ENCODE measurements around the gene UPP2.

Gene UPP2

GRCh38 chr2:158101384-158101926, at the start of gene UPP2:
TSS of gene UPP2 (plus strand) at chr2:158101876. CDS start at chr2:158102064, 188 bp downstream.
- no peak for DNase-seq

DNA sequence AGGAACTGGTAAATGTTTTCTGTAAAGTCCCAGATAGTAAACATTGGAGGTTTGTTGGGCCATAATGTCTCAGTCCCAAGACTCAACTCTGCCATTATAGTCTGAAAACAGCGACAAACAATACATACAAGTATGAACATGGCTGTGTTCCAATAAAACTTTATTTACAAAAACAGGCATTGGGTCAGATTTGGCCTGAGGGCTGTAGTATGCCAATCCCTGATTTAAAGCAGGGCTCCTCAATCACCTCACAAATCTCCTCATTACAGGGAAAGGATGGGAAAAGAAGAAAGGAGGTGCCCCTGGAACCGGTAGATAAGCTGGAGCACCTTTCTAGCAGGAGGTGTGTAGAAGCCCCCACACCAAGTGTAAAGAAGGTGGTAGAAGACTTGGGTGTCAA, 48.9 kb upstream of the UPP2 start:
- DNase-seq, result no peak

GRCh38 chr2:158056875-158057274, 44.8 kb upstream of the UPP2 start:
- DNase-seq, result no peak

GRCh38 chr2:158060160-158060834, 41.4 kb upstream of the UPP2 start:
- no peak for DNase-seq

- no peak for DNase-seq
Measured at GRCh38 chr2:158060835-158061435, 40.7 kb upstream of the UPP2 start.

DNA sequence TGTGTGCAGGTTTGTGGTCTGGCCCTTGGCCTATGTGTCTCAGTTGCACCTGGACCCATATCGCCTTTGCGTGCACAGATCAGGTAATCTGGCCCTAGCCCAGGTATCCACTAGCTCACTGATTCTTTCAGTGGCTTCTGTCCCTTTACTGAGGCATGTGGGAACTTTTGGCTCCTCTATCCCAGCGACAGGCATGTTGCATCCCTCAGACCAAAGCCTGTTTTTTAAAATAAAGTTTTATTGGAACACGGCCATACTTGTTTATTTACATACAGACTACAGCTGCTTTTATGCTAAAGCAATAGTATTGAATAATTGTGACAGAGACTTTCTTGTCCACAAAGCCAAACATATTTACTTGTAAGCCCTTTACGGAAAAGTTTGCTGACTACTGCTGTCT, 39.9 kb upstream of the UPP2 start:
- DNase-seq, result no peak

DNA sequence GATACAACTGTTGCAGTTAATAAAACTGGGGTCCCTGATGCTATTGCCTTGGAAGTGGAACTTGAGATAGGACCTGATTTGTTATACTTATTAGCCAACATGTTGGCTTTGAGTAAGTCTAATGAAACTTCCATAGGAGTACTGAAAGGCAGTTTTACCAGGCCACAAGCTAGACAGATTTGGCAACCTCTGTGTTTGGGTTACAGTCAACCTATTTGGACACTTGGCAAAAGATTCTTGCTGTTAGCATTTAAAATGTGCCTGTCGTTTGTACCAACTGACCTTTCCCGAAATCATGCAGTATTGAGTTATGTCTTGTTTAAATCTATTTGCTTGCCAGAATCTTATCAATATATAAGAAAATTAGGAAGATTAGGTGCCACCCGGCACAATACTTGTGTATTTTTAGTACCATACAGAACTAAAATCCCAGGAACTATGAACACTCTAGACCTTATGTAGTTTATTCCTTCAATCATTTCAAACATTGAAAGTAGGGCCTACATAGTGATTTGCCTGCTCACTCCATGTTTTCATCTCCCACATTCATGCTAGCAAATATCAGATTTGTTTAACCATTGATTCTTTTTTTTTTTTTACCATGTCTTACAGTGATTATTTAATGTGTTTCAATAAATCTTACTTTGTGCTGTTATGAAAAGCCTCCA, 35.5 kb upstream of the UPP2 start:
- DNase-seq, result no peak

- DNase-seq, result no peak
Measured at GRCh38 chr2:158071018-158071417, 30.7 kb upstream of the UPP2 start.

DNA sequence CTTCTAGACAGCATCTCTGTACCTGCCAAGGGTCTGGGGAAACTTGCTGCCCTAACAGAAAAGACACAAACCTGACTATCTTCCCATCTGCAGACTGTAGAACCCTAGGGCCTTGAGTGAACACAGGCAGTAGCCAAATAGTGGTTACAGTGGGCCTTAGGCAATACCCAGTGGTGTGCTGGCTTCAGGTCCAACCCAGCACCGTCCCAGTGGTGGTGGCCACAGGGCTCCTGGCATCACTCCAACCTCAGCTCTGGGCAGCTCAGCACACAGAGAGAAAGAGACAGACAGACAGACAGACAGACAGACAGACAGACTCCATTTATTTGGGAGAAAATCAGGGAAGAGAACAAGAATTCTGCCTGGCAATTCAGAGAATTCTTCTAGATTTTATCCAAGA, 29.3 kb upstream of the UPP2 start:
- no peak for DNase-seq

GRCh38 chr2:158079672-158080071, 22.0 kb upstream of the UPP2 start:
- peak; percentile 11 to 35 for DNase-seq

GRCh38 chr2:158088093-158088492, 13.6 kb upstream of the UPP2 start:
- no peak for DNase-seq

DNA sequence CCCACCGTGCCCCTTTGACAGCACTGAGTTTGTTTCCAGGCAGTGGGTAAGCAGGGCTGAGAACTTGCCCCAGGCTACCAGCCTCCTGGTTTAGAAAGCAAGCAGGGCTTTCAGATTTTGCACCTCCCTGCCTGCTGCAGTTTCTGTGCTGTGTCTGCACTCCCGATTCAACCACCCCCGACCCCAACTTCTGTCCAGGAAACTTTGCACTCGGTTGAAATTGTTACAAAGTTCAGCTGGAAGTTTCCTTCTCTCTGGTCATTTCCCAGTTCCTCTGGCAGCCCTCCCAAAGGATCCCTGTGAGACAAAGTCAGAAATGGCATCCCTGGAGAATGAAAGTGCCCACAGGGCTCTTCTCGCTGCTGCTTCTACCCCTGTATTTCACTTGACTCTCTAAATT, 12.4 kb upstream of the UPP2 start:
- no peak for DNase-seq

DNA sequence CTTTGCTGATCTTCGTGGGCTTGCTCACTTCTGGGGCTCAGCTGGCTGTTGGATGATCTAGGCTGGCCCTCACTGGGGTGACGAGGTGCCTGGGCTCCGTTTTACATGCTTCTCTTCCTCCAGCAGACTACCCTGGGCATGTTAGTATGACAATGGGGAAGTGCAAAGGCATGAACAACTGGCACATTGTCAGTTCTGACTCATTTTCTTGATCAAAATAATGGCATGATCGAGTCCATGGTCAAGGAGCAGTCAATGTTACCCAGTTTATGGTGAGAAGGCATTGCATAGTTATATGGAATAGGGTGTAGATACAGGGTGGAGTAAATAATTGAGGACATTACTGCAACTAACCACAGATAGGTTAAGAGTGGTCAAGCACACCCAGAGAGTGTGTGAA, 10.0 kb upstream of the UPP2 start:
- no peak for DNase-seq

- no peak for DNase-seq
Measured at GRCh38 chr2:158094487-158095092, 7.1 kb upstream of the UPP2 start.

DNA sequence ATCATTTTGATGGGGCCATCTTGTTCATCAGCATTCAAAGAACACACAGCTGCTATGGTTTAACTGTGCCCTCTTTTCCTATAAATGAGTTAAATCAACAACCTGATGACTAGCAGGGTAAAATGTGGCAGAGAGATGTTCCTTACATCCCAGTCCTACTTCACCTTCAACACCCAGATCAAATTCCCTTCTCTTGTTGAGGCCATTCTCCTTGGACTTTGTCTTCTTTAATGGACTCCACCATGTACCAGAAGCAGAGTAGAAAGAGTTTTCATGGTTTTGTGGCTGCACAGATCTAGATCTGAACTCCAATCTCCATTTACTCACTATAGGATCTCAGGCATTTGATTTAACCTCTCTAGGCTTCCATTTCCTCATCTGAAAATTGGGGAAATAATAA, 6.4 kb upstream of the UPP2 start:
- no peak for DNase-seq

DNA sequence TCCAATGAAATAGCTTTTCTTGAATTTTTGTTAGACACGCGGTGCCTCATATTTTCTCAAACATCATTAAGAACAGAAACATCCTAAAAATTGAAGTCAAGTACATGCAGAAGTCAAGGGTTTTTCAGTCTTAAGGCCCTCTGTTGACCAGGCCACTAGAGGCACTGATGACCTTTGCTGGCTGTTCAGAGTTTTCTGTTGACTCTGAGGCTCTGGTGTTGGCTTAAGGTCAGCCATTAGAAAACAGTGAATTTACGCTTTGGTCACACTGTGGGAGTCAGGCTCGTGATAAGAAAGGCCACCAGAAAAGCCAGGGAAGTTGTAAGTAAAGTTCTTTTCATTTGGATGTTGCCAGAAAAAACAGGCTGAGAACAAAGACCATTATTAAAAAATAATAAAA, 5.8 kb upstream of the UPP2 start:
- no peak for DNase-seq

DNA sequence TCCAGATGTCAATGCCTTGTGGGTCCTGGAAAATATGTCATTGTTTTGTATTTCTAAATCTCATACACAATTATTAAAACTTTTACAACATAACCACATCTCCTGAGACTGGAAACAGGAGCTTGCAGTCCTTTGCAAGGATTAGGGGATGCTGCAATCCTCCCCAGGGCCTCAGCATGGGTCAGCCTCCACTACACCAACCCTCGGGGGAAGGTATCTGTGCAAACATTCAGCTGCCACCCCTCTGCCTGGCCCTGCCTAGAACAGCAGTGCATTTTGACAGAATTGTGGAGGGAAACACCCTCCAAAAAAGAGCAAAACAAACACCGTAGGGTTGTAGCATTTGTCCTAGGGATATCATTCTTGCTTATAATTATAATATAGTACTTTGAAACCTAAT, 4.2 kb upstream of the UPP2 start:
- no peak for DNase-seq

DNA sequence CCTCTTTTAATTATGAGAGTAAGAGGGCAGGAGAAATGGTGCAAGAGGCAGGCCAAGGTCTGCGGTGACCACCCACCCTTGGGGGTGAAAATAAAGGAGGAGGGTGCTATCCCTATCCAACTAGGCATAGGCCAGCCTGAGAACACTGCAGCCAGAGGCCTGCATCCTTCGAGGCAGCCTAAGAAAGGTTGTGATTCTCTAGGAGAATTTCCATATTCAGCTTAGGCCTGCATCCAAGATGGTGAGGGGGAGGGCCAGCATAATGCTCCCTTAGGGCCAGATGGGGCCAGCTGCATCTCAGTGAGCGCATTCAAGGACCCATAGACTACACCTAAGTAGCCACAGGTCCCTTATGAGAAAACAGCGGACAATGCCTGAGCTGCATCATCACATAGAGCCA, 3.5 kb upstream of the UPP2 start:
- no peak for DNase-seq

DNA sequence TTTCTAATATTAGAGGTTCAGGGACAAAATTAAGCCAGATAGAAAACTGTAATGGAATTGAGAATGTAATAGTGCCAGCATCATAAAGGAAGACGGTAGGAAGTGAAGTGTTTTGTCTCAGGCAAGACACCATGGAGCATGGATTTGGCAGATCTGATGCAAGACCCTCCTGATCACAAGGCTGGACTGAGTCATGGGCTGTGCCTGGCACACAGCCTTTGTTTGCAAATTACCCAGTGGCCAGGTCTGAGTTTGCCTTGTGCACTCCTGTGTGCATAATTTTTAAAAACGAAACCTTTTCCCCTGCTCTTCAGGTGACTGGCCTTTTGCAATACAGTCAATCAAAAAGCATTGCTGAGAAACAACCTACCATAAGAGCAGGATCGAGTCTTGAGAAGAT, 2.0 kb upstream of the UPP2 start:
- no peak for DNase-seq

DNA sequence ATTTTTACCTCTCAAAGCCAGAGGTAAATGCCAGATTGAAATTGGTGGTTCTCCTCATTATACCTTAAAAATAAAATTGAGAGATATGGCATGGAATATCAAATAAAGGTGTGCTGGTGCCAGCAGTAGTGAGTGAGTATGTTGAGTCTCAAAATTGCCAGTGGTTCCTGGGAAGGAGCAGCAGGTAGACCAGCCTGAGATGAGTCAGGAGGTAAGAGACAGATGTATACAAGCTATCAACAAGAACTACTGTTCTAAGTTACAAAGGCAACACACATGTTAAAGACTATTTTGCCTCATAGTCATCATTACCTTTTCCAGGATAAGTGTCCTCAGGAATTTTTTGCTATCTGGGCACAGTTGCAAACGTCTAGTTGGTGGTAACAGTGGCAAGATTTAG, 1.3 kb upstream of the UPP2 start:
- no peak for DNase-seq

GRCh38 chr2:158102446-158102845, 770 bp downstream of the UPP2 start:
- no peak for DNase-seq

DNA sequence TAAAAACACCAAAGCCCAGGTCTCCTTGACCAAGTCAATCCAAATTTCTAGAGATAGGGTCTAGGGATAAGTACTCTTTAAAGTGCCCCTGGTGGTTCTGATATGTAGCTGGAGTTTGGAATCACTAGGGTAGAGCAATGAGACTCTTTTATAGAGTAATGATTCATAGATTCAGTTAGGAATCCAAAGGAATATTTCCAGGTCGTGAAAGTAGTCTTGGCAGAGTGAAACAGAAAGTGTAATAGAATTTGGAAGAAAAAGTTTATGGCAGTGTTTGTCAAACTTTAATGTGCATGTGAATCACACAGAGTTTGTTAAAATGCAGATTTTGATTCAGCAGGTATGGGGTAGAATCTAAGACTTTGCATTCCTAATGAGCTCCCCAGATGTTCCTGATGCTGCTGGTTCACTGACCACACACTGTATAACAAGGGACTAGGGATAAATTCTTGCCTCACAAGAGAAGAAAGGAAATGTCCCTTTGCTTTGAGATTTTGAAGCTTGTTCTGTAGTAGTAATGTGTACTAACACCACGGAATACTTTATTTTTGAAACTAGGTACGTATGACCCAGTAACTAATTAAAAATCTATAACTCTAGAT, 1.8 kb downstream of the UPP2 start:
- DNase-seq, result no peak

DNA sequence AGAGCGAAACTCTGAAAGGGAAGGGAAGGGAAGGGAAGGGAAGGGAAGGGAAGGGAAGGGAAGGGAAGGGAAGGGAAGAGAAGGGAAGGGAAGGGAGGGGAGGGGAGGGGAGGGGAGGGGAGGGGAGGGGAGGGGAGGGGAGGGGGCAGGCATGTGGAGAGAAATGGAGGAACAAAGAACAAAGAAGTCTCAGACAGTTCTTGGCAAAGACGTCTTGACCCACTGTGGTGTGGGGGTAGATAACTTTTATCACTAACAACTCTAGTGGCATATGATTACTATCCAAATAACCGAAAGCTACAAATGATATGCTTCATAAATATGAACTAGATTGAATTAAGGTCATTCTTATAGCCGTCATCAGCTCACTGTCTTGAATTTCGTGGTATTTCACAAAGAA, 3.2 kb downstream of the UPP2 start:
- DNase-seq, result no peak
